ENCODE results near the gene SLC25A23.
A peak's percentile ranks its signal among the peaks of the same experiment; 100 is the strongest.
"Not testable (repeated sequence)": the region's sequence is repeated elsewhere in the genome, so short reads cannot be mapped to it uniquely, and the experiment has no call there.

SLC25A23 gene

DNA sequence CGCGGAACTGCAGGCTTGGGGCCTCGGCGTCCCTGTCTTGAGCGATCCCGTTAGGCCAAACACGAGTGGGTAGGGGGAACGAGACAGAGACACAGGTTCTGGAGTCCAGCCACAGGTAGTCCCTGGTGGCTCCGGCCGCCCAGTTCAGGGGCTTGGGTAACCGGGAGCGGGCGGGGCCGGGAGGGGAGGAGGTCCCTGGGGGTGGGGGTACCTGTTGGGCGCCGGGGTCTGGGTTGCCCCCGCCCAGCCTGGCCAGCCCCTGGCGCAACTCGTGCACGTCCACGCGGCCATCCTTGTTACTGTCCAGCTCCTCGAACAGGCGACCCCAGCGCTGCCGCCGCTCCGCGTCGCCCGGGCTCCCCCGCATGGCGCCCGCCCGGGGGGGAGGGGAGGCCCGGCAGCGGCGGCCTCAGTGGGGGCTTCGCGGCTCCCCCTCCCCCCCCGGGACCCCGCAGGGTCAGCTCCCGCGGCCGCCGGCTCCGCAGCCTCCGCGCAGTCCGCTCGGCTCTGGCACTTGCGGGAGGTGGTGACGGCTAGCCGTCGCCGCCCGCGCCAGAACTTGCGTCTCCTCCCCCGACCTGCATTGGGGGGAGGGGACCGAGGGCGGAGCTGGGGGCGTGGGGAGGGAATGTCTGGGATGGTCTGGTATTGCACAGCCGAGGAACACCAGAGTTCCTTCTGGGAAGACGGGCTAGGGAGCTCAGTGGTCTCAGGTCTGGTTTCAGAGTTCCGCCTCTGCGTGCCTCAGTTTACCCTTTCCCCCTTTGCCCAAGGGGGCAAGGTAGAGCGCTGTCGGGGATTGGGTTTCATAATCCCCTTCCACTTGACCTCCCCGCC, at the start of gene SLC25A23:
SLC25A23 (minus strand) TSS at position 531 of the 837 bp plus-strand sequence; CDS start at position 367, 164 bp downstream.
- peak; percentile 34 to 39 for DNase-seq (ENCODE audit: low read depth in 2 of 2)

DNA sequence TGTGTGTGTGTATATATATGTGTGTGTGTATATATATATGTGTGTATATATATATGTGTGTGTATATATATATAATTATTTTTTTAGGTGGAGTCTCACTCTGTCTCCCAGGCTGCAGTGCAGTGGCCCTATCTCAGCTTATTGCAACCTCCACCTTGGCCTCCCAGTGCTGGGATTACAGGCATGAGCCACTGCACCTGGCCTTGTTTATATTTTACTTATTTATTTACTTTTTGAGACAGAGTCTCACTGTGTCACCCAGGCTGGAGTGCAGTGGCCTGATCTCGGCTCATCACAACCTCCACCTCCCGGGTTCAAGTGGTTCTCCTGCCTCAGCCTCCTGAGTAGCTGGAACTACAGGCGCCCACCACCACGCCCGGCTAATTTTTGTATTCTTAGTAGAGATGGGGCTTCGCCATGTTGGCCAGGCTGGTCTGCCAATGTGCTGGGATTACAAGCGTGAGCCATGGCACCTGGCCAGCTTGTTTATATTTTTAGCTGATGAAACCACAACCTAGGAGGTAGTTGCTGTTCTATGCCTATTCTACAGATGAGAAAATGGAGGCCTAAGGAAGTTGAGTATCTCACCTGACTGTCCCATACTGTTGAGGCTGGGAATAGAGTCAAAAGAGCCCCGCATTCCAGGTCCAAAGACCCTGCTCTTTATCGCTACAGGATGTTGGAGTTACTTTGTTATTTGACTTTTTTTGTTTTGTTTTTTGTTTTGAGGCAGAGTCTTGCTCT, 48.6 kb upstream of the SLC25A23 start:
- not testable (repeated sequence) for DNase-seq (ENCODE audit: low read depth in 2 of 2)

DNA sequence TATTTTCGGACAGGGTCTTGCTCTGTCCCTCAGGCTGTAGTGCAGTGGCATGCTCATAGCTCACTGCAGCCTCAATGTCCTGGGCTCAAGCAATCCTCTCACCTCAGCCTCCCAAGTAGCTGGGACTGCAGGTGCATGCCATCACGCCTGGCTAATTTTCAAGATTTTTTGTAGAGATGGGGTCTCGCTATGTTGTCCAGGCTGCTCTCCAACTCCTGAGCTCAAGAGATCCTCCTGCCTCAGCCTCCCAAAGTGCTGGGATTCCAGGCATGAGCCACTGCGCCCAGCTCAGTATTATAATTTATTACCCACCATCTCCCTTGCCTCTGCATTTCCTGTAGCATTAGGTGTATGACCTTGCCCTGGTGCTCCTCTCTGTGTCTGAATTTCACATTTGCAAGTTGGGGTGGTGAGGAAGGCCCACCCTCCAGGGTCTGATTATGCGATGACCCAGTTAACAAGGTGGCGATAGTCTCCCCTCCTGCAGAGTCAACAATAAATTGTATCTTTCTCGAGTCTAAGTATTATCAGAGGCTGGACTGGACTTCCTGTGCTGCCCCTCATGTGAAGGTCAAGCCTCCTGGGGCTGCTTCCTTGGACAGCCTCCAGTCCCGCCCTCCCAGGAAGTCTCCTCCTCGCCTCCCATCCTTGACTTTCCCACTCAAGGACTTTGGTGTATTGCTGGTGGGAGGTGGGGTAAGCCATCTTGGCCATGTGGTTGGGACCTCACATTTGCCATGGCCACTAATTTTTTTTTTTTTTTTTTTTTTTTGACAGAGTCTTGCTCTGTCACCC, 44.0 kb upstream of the SLC25A23 start:
- no peak for DNase-seq (ENCODE audit: low read depth in 2 of 2)

DNA sequence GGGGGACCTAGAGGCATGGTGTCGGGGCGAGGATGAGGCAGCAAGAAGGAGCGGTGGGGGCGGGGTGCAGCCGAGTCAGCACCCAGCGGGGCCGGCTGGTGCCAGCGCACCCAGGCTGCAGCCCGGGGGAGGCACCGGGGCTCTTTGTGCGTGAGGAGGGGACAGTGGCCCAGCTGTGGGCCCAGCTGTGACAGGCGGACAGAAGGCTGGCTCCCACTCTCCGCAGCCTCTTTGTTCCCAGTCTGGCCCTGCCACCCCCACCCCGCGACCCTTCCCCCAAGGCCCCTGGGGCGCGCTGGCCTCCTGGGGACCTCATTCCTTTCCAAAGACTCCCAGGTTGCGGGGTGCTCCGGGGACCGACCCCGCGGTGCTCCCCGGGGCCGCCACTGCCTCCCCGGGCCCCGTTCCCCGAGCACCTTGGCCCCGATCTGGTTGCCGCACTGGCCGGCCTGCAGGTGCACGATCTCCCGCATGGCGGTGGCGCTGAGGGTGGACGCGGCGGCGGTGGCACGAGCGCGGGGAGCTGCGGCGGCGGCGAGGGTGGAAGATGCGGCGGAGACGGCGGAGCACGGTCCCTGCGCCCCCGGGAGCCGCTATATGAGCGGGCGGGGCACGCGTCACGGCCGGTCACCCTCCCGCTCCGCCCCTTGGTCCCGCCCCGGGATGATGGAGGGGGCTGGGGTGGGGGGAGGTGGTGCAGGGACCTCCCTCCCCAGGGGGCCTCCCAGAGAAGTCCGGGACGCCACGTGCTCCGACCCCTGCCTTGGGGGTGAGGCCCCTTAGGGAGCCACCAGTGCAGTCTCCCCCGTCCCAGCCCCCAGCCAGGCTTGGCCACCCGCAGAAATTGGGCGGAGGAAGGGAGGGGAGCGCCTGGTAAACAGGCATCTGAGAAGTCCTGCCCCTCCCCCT, 42.4 kb upstream of the SLC25A23 start, which contains the start of gene TUBB4A:
TUBB4A (minus strand) TSS at position 570 of the 909 bp plus-strand sequence; CDS start at position 473, 97 bp downstream.
- peak in 1 of 2 donors; percentile 34 for DNase-seq (ENCODE audit: low read depth in 2 of 2)

DNA sequence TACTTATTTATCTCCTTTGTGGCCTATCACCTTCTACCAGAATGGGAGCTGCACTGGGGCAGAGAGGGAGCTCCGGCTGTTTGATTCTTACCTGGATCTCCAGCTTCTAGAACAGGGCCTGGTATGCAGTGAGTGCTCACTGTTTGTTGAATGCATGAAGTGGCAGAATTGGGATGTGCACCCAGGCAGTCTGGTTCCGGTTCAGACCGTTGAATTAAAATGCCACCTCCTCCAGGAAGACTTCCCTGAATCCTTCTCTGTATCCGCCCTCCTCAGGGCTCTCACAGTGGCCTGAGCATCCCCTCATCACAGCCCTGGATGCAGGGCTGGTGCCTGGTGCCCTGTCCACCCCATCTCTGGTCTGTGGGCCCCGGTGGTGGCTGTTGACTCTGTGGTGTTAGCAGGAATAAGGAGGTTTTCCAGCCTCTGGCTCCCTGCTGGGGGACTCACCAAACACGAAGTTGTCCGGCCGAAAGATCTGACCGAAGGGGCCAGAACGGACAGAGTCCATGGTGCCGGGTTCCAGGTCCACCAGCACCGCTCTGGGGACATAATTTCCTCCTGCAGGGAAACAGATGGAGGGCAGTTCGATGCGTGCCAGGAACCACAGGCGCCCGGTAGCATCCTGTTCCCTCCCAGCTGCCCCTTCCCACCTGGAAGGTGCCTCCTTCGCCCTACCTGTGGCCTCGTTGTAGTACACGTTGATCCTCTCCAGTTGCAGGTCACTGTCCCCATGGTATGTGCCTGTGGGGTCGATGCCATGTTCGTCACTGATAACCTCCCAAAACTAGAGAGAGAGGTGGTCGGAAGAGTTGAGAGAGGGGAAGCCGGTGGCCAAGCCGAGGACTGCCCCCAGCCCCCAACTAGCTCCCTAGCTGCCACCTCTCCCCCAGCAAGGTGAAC, 41.5 kb upstream of the SLC25A23 start:
- DNase-seq (ENCODE audit: low read depth in 2 of 2), result no peak

DNA sequence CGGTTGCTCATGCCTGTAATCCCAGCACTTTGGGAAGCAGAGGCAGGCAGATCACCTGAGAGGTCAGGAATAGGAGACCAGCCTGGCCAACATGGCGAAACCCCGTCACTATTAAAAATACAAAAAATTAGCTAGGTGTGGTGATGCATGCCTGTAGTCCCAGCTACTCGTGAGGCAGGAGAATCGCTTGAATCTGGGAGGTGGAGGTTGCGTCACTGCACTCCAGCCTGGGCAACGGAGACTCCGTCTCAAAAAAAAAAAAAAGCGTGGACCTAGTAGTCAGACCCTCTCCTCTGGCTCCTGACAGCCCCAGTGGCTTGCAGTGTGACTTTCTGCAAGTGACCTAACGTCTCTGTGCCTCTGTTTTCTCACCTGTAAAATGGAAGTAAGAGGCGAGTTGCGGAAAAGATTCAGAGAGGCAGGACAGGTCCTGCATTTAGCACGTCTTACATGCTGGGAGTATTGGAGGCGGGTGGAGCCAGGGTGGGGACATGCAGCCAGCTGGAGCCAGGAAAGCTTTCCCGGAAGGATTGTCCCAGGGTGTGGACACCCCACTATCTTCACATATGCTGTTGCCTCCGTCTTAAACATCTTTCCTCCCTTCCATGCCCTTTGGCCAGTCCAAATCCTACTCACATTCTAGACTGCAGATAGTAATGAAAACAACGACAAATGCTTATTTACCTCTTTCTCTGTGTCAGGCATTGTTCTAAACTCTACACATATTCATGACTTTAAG, 39.6 kb upstream of the SLC25A23 start:
- DNase-seq (ENCODE audit: low read depth in 2 of 2), result no peak

DNA sequence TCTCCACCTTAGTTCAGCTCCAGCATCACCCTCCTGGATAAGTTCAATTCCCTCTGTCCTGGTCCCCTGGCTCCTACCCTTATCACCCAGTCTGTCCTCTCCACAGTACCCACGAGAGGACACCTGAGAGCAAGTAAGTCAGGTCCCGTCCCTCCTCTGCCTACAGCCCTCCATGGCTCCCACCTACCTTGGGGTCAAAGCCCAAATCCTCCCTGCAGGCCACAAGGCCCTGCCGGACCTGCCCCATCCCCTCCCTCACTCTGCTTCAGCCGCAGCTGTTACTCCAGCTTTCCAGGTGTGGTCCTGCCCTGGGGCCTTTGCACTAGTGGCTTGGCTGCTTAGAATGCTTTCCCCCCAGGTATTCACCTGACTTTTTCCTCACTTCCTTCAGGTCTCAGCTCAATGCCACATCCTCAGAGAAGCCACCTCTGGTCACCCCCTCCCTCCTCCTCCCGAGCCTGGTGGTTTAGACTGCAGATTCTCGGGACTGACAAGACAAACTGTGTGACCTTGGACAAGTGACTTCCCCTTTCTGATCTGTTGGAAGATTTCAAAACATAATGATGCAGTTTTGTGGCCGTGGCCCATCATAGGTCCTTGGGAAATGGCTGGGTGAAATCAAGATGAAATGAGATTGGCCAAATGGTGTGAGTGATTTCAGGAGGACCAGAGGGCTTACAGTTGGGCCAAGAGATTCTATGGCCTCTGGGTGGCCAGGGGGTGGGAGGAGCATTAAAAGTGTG, 38.9 kb upstream of the SLC25A23 start:
- DNase-seq (ENCODE audit: low read depth in 2 of 2), result no peak

DNA sequence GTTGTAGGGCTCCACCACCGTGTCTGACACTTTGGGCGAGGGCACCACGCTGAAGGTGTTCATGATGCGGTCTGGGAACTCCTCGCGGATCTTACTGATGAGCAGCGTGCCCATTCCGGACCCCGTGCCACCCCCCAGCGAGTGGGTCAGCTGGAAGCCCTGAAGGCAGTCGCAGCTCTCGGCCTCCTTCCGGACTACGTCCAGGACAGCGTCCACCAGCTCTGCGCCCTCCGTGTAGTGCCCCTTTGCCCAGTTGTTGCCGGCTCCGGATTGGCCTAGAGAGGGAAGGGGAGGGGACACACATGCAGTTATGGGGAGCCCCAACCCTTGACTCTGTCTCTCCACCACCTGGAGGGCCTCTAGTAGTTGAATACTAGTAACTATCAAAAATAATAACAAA, 36.4 kb upstream of the SLC25A23 start:
- no peak for DNase-seq (ENCODE audit: low read depth in 2 of 2)

DNA sequence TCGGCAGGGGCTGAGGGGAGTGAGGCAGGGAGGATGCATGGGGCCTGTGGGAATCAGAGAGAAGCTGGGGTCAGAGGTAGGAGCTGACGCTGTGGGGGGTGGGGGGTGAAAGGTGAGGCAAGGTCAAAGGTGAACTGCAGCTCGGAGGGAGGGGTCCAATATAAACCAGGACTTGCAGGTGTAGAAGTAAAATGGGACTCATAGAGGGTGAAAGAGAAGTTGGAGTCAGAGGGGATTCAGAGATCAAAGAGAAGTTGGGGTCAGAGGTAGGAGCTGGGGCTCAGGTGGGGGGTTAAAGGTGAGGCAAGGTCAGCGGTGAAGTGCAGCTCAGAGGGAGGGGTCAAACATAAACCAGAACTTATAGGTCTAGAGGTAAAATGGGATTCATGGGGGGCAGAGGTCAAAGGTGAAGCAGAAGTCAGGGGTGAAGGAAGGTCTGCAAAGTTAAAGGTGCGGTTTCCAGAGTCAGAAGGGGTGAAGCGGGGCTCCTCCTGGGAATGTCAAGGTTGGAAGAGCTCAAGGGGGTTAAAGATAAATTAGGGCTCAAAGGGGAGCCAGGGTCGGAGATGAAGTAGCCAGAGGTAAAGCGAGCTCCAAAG, 34.9 kb upstream of the SLC25A23 start:
- no peak for DNase-seq (ENCODE audit: low read depth in 2 of 2)

DNA sequence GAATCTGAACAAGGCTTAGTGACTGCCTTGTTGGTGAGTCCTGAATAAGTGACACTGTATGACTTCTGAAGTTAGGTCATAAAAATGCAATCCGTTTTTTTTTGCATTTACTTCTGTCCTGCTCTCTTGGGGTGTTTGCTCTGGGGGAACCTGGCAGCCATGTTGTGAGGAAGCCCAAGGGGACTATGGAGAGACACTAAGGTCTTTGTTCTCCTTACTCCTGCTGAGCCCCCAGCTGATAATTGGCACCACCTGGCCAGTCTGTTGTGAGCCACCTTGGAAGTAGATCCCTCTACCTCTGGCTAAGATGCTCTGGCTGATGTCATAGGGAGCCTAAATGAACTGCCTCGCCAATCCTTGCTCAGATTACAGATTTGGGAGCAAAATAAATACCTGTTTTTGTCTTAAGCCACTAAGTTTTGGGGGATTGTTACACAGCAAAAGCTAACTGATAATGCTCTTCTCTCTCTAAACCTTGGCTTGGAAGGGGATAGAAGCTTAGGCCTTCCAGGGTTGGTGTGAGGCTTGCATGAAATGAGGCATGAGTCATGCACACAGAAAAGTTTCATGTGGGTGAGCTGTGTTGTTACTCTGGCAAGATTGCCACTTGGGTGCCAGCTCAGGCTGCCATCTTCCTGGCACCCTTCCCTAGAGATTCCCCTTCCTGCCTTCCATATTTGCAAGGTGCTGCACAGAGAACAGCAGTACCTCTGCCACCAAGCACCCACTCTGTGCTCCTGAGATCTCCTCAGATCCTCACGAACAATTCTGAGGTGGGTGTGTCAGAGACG, 32.4 kb upstream of the SLC25A23 start:
- DNase-seq (ENCODE audit: low read depth in 2 of 2), result no peak

DNA sequence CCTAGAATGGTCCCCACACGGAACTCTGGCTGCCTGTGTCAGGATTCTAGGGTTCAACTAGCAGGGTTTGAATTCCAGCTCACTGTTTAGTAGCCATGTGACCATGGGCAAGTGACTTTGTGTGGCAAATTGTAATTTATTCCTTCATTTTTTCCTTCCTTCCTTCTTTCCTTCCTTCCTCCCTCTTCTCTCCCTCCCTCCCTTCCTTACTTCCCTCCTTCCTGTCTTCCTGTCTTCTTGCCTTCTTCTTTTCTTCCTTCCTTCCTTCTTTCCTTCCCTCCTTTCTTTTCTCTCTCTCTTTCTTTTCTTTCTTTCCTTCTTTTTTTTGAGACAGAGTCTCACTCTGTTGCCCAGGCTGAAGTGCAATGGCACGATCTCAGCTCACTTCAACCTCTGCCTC, 30.5 kb upstream of the SLC25A23 start:
- no peak for DNase-seq (ENCODE audit: low read depth in 2 of 2)

DNA sequence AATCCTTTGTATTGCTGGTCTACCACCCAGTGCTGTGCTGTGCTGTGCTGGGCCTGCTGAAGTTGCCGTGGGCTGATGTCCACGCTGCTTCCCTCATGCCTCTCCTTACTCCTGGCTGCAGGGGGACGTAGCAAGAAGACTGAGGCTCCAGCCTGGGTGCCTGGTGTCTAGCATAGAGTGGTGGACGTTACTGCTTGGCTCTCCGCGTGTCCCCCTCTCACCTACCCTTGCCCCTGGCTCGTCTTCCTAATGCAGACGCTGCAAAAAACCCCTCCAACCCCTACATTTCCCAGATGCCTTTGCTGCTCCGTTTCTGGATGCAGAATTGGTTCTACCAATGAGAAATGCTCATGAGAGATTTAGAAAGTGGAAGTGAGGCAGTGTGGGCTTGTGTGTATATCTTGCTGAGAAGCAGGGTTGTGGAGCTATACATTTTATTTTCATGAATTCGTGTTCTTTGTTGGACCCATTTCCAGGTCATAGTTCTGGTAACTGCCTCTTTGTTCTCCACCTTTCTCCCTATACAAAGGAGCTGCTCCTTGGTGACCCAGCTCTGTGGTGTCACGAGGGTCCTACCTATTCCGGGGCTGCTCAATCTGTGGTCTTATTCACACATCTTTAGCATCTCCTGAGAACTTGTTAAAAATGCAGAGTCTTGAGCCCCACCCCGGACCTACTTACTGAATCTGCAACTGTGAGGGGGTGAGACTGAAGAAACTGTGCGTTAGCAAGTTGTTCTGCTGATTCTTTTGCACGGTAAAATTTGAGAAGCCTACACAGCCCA, 29.9 kb upstream of the SLC25A23 start:
- no peak for DNase-seq (ENCODE audit: low read depth in 2 of 2)

DNA sequence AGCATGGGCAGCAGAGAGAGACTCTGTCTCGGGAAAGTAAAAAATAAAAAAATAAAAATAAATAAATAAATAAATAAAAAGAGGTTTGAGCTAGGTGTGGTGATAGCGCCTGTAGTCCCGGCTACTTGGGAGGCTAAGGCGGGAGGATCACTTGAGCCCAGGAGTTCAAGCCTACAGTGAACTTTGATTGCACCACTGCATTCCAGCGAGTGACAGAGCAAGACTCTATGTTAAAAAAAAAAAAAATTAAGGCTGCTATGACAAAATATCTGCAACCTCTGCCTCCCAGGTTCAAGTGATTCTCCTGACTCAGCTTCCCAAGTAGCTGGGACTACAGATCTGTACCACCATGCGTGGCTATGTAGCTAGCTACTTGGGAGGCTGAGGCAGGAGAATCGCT, 25.2 kb upstream of the SLC25A23 start:
- no peak for DNase-seq (ENCODE audit: low read depth in 2 of 2)

DNA sequence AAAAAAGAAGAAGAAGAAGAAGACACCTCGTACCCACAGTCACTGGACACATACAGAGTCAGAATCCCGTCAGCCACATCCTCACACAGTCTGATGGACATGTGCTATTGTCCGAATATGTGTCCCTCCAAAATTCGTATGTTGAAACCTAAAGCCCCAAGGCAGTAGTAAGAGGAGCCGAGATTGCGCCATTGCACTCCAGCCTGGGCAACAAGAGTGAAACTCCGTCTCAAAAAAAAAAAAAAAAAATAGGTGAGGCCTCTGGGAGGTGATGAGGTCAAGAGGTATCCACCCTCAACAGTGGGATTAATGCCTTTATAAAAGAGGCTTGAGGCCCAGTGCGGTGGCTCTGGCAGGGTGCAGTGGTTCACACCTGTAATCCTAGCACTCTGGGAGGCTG, 24.6 kb upstream of the SLC25A23 start:
- no peak for DNase-seq (ENCODE audit: low read depth in 2 of 2)

DNA sequence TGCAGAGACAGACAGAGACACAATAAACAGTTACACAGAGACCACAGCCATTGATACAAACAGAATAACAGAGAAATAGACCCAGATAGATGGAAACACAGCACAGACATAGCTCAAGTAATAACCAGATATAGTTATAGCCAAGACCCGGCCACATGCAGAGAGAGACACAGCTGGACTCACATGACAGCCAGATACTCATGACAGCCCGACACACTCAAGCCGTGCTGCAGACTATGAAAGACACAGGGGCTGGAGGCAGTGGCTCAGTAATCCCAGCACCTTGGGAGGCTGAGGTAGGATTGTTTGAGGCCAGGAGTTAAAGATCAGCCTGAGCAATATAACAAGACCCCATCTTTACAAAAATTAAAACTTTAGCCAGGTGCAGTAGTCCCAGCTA, 23.6 kb upstream of the SLC25A23 start:
- DNase-seq (ENCODE audit: low read depth in 2 of 2), result no peak

DNA sequence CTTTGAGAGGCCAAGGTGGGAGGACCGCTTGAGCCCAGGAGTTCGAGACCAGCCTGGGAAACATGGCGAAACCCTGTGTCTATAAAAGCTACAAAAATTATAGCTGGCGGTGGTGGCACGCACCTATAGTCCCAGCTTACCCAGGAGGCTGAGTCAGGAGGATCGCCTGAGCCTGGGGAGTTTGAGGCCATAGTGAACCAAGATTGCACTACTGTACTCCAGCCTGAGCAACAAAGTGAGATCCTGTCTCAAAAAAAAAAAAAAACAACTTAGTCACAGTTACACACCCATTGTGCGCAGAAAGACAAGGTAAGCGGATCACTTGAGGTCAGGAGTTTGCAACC, 22.7 kb upstream of the SLC25A23 start:
- no peak for DNase-seq (ENCODE audit: low read depth in 2 of 2)
